ENCODE measurements around the gene KIAA1958.
"Not testable (repeated sequence)": the region's sequence is repeated elsewhere in the genome, so short reads cannot be mapped to it uniquely, and the experiment has no call there.

DNA sequence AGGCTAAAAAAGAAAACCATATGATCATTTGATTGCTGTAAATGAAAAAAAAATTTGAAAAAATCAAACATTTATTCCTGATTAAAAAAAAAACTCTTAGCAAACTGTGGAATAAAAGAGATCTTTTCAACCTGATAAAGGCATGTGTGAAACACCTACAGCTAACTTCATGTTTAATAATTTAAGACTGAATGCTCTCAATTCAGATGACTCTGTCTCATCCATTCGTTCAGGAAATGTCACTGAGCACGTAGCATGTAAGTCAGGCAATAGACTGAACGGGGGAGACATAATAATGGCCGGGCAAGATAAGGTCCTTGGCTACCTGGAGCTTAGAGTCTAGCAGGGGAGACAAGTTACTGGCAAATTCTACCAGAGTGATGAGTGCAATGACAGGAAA is 25.8 kb downstream of the KIAA1958 start:
- TF ChIP-seq, protein P1, sequence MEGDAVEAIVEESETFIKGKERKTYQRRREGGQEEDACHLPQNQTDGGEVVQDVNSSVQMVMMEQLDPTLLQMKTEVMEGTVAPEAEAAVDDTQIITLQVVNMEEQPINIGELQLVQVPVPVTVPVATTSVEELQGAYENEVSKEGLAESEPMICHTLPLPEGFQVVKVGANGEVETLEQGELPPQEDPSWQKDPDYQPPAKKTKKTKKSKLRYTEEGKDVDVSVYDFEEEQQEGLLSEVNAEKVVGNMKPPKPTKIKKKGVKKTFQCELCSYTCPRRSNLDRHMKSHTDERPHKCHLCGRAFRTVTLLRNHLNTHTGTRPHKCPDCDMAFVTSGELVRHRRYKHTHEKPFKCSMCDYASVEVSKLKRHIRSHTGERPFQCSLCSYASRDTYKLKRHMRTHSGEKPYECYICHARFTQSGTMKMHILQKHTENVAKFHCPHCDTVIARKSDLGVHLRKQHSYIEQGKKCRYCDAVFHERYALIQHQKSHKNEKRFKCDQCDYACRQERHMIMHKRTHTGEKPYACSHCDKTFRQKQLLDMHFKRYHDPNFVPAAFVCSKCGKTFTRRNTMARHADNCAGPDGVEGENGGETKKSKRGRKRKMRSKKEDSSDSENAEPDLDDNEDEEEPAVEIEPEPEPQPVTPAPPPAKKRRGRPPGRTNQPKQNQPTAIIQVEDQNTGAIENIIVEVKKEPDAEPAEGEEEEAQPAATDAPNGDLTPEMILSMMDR (conservative IDR thresholded peaks at IDR 0.05; ENCODE audit: low read depth, low read length) = not testable (repeated sequence)
- not testable (repeated sequence) for TF ChIP-seq EZH2 (IDR thresholded peaks at IDR 0.05; ENCODE audit: borderline replicate concordance, low read depth, low read length, poor library complexity, severe bottlenecking)
